ENCODE data around the gene PLEKHG4B. TPM values are rescaled to one million over a fixed set of nuclear protein-coding genes. Genes with fewer than 3 reads are reported as not detected.

Gene PLEKHG4B
- polyA plus RNA-seq, 1 donor from 2014 or later = 0.78 TPM

GRCh38 chr5:79821-80220, 12.1 kb upstream of the PLEKHG4B start:
- no peaks in the 10 kb centered on the region for H3K9me2 ChIP-seq (ENCODE audit: insufficient read depth, low read length)
- H3K9ac ChIP-seq (ENCODE audit: low read length) = no peak overlapping the region
- H2AFZ ChIP-seq (ENCODE audit: low read depth, low read length) = no peak overlapping the region
- H3K9me3 ChIP-seq (ENCODE audit: low read length) = no peaks in the 10 kb centered on the region
- H3K27me3 ChIP-seq (ENCODE audit: insufficient read depth, low read depth, low read length) = no peaks in the 10 kb centered on the region
- H3K27ac ChIP-seq (ENCODE audit: low read length) = no peak overlapping the region
- no peaks in the 10 kb centered on the region for H3F3A ChIP-seq (ENCODE audit: insufficient read depth, low read length, poor library complexity, severe bottlenecking)
- no peak overlapping the region for H3K4me3 ChIP-seq (ENCODE audit: low read length)
- no peak overlapping the region for H3K4me2 ChIP-seq (ENCODE audit: low read length)
- no peaks in the 10 kb centered on the region for H3K79me2 ChIP-seq (replicated peaks; ENCODE audit: insufficient read depth, low read length)
- H4K20me1 ChIP-seq (ENCODE audit: insufficient read depth) = no peaks in the 10 kb centered on the region
- H3K36me3 ChIP-seq (ENCODE audit: insufficient read depth, low read length) = no peaks in the 10 kb centered on the region
- TF ChIP-seq REST (IDR thresholded peaks at IDR 0.05; ENCODE audit: borderline replicate concordance) (no peak), POLR2AphosphoS5 (IDR thresholded peaks at IDR 0.05) (no peak), RAD21 (conservative IDR thresholded peaks at IDR 0.05) (no peak), SMC3 (conservative IDR thresholded peaks at IDR 0.05; ENCODE audit: poor library complexity) (no peak), TAF1 (IDR thresholded peaks at IDR 0.05; ENCODE audit: low read depth) (no peak), EP300 (conservative IDR thresholded peaks at IDR 0.05; ENCODE audit: poor library complexity, severe bottlenecking) (no peak)

- H2AFZ ChIP-seq (ENCODE audit: low read depth, low read length) = no peak overlapping the region
- no peaks in the 10 kb centered on the region for H3K27me3 ChIP-seq (ENCODE audit: insufficient read depth, low read depth, low read length)
- no peak overlapping the region for H3K9ac ChIP-seq (ENCODE audit: low read length)
- no peaks in the 10 kb centered on the region for H3K36me3 ChIP-seq (ENCODE audit: insufficient read depth, low read length)
- H3K27ac ChIP-seq (ENCODE audit: low read length) = no peak overlapping the region
- H3K9me2 ChIP-seq (ENCODE audit: insufficient read depth, low read length) = no peaks in the 10 kb centered on the region
- no peaks in the 10 kb centered on the region for H3F3A ChIP-seq (ENCODE audit: insufficient read depth, low read length, poor library complexity, severe bottlenecking)
- TF ChIP-seq MXI1 (conservative IDR thresholded peaks at IDR 0.05; ENCODE audit: poor library complexity, severe bottlenecking) = no peak
- no peak for TF ChIP-seq POLR2AphosphoS5 (IDR thresholded peaks at IDR 0.05)
- no peak for TF ChIP-seq CTCF (IDR thresholded peaks at IDR 0.05; ENCODE audit: poor library complexity, severe bottlenecking)
- no peak for TF ChIP-seq RAD21 (conservative IDR thresholded peaks at IDR 0.05)
- no peak for TF ChIP-seq EZH2 (IDR thresholded peaks at IDR 0.05; ENCODE audit: borderline replicate concordance, insufficient read depth, low read length, poor library complexity, severe bottlenecking)
- TF ChIP-seq TAF1 (IDR thresholded peaks at IDR 0.05; ENCODE audit: low read depth) = no peak
- TF ChIP-seq SMC3 (conservative IDR thresholded peaks at IDR 0.05; ENCODE audit: poor library complexity) = no peak
- no peak for TF ChIP-seq EP300 (conservative IDR thresholded peaks at IDR 0.05; ENCODE audit: poor library complexity, severe bottlenecking)
- TF ChIP-seq REST (IDR thresholded peaks at IDR 0.05; ENCODE audit: borderline replicate concordance) = no peak
- no peaks in the 10 kb centered on the region for H3K9me3 ChIP-seq (ENCODE audit: low read length)
- H3K4me2 ChIP-seq (ENCODE audit: low read length) = no peak overlapping the region
- H4K20me1 ChIP-seq (ENCODE audit: insufficient read depth) = no peaks in the 10 kb centered on the region
- H3K79me2 ChIP-seq (replicated peaks; ENCODE audit: insufficient read depth, low read length) = no peaks in the 10 kb centered on the region
- H3K4me3 ChIP-seq (ENCODE audit: low read length) = no peak overlapping the region
Observed at GRCh38 chr5:81391-82021, 10.5 kb upstream of the PLEKHG4B start.
